B cell (primary cell): ENCODE results near the gene CCL19.
"Not testable (repeated sequence)": the region's sequence is repeated elsewhere in the genome, so short reads cannot be mapped to it uniquely, and the experiment has no call there.

ENCODE experiments used
- CTCF ChIP-seq: fragments of 200-600 bp; IDR thresholded peaks from one replicate; pipeline ENCODE4 v1.8.0; 2022; ENCODE audit warnings: antibody characterized with exemption, mild to moderate bottlenecking
- EZH2 ChIP-seq: IDR thresholded peaks from 2 replicates; pipeline ENCODE4 v1.6.1; 2012; ENCODE audit warnings: borderline replicate concordance, low read depth, mild to moderate bottlenecking, moderate library complexity, low read length; ENCODE audit not compliant: insufficient read depth, poor library complexity, severe bottlenecking

GRCh38 chr9:34719769-34720025 lies 28.6 kb upstream of the CCL19 start:
- not testable (repeated sequence) for TF ChIP-seq CTCF, EZH2
